OCI-LY1 (cell line): ENCODE data around the gene HPX.

Source experiments
- H2AFZ ChIP-seq: fragments of 200-600 bp; sonication (generic), shearing (Covaris generic); 2 replicates; pipeline ENCODE4 v1.6.0; 2014; ENCODE audit warnings: antibody characterized with exemption, mild to moderate bottlenecking, low read length
- H3F3A ChIP-seq: fragments of 200-600 bp; sonication (generic), shearing (Covaris generic); 2 replicates; pipeline ENCODE4 v1.6.0; 2014; ENCODE audit warnings: mild to moderate bottlenecking, antibody characterized with exemption, low read length, moderate library complexity; ENCODE audit not compliant: insufficient read depth
- H3K27ac ChIP-seq: fragments of 200-600 bp; sonication (generic); 2 replicates; pipeline ENCODE4 v1.5.1; 2014; ENCODE audit warnings: low read length, mixed run types, mild to moderate bottlenecking, low read depth; ENCODE audit not compliant: poor library complexity, severe bottlenecking
- H3K27me3 ChIP-seq: fragments of 200-600 bp; sonication (generic); 2 replicates; pipeline ENCODE4 v1.6.0; 2014; ENCODE audit warnings: antibody characterized with exemption, mild to moderate bottlenecking, low read length, moderate library complexity; ENCODE audit not compliant: insufficient read depth
- H3K36me3 ChIP-seq: fragments of 200-600 bp; sonication (generic); 2 replicates; pipeline ENCODE4 v1.6.1; 2014; ENCODE audit warnings: mild to moderate bottlenecking, antibody characterized with exemption, low read length, moderate library complexity, mixed read lengths; ENCODE audit not compliant: insufficient read depth
- H3K4me1 ChIP-seq: fragments of 200-600 bp; sonication (generic); 2 replicates; pipeline ENCODE4 v1.5.1; 2014; ENCODE audit warnings: mild to moderate bottlenecking, low read length, moderate library complexity; ENCODE audit not compliant: insufficient read depth, severe bottlenecking
- H3K4me2 ChIP-seq: fragments of 200-600 bp; sonication (generic), shearing (Covaris generic); 2 replicates; pipeline ENCODE4 v1.6.1; 2014; ENCODE audit warnings: low read length
- H3K4me3 ChIP-seq: fragments of 200-600 bp; sonication (generic); 2 replicates; pipeline ENCODE4 v1.5.1; 2014; ENCODE audit warnings: low read length, low read depth, mild to moderate bottlenecking, mixed read lengths; ENCODE audit not compliant: poor library complexity, severe bottlenecking
- H3K79me2 ChIP-seq: fragments of 200-600 bp; shearing (Covaris generic); 2 replicates; pipeline ENCODE4 v1.6.1; 2016; ENCODE audit warnings: mixed run types, low read length, mixed read lengths; ENCODE audit not compliant: insufficient read depth
- H3K9ac ChIP-seq: fragments of 200-600 bp; sonication (generic), shearing (Covaris generic); 2 replicates; pipeline ENCODE4 v1.6.1; 2014; ENCODE audit warnings: mild to moderate bottlenecking, low read length, mixed read lengths
- H3K9me2 ChIP-seq: fragments of 200-600 bp; sonication (generic), shearing (Covaris generic); 2 replicates; pipeline ENCODE4 v1.6.1; 2014; ENCODE audit warnings: low read depth, mild to moderate bottlenecking, low read length, mixed read lengths
- H3K9me3 ChIP-seq: fragments of 200-600 bp; shearing (Covaris generic); 2 replicates; pipeline ENCODE4 v1.6.1; 2014; ENCODE audit warnings: low read length, mixed read lengths
- H4K20me1 ChIP-seq: fragments of 200-600 bp; sonication (generic), shearing (Covaris generic); 2 replicates; pipeline ENCODE4 v1.6.0; 2016; ENCODE audit warnings: mild to moderate bottlenecking, low read length; ENCODE audit not compliant: insufficient read depth
- CTCF ChIP-seq: fragments of 200-600 bp; sonication (generic), shearing (Covaris generic); IDR thresholded peaks from 2 replicates; pipeline ENCODE4 v1.5.1; 2017; ENCODE audit warnings: mild to moderate bottlenecking, antibody characterized with exemption, low read length, moderate library complexity, mixed read lengths
- EZH2 ChIP-seq: fragments of 200-600 bp; sonication (generic), shearing (Covaris generic); IDR thresholded peaks from 2 replicates; pipeline ENCODE4 v1.8.0; 2017; ENCODE audit warnings: borderline replicate concordance, mixed run types, mild to moderate bottlenecking, antibody characterized with exemption, low read length, moderate library complexity, mixed read lengths

Gene HPX

DNA sequence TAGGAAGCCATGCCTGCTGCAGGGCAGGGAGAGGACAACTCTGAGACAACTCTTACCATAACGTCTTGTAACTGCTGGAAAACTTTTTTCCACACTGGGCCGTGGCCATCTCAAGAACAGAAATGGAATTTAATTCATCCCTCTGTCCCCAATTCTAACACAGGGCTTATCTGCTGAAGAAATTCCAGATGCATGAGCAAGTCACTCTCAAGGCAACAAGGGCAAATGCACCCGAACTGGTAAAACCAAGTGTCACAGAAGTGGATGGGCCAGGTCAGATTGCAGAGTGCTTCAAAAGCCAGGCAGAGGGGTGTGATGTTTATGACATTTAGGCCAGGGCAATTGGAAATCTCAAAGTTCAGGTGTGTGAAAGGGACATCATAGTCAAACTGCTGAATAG lies 43.2 kb downstream of the HPX start:
- Histone ChIP-seq H3K4me3 (no peak overlapping the region), H3F3A (no peaks in the 10 kb centered on the region), H3K79me2 (no peaks in the 10 kb centered on the region), H3K27ac (no peak overlapping the region), H3K9me3 (no peaks in the 10 kb centered on the region), H3K9ac (no peak overlapping the region), H3K9me2 (no peaks in the 10 kb centered on the region), H3K36me3 (no peaks in the 10 kb centered on the region), H3K27me3 (no peaks in the 10 kb centered on the region), H2AFZ (no peak overlapping the region), H3K4me1 (peaks cover 9% of the 10 kb centered on the region), H4K20me1 (no peaks in the 10 kb centered on the region), H3K4me2 (no peak overlapping the region)
- TF ChIP-seq CTCF (no peak), EZH2 (no peak)

DNA sequence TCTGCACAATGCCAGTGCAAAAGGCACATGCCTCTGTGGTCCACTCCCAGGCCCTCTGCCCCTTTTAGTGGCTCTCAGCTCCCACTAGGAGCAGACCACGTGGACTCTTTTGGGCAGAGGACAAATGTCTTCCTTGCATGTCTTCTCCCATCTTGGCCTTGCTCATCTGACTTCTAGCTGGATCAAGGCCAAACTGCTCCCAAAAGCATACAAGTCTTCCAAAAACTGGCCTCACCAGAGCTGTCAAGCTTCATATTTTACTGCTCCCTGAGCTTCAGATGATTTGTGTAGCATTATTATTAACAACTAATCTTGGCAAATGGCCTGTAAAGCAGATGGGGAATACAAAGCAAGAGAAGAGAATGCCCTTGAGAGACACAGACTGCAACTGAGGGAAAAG lies 43.6 kb downstream of the HPX start:
- H3K4me2 ChIP-seq = no peak overlapping the region
- H3K4me1 ChIP-seq = peaks cover 4% of the 10 kb centered on the region
- no peak overlapping the region for H2AFZ ChIP-seq
- no peaks in the 10 kb centered on the region for H3K36me3 ChIP-seq
- no peaks in the 10 kb centered on the region for H4K20me1 ChIP-seq
- H3K79me2 ChIP-seq = no peaks in the 10 kb centered on the region
- H3K27me3 ChIP-seq = no peaks in the 10 kb centered on the region
- no peaks in the 10 kb centered on the region for H3K9me3 ChIP-seq
- H3K27ac ChIP-seq = no peak overlapping the region
- no peak overlapping the region for H3K4me3 ChIP-seq
- H3K9ac ChIP-seq = no peak overlapping the region
- no peaks in the 10 kb centered on the region for H3K9me2 ChIP-seq
- TF ChIP-seq CTCF = no peak
- no peak for TF ChIP-seq EZH2
- H3F3A ChIP-seq = no peaks in the 10 kb centered on the region

- Histone ChIP-seq H3F3A (no peaks in the 10 kb centered on the region), H3K4me1 (peaks cover 7% of the 10 kb centered on the region), H3K9me3 (no peaks in the 10 kb centered on the region), H3K27me3 (no peaks in the 10 kb centered on the region), H3K9me2 (no peaks in the 10 kb centered on the region), H3K4me3 (no peak overlapping the region), H3K79me2 (no peaks in the 10 kb centered on the region), H3K4me2 (no peak overlapping the region), H3K9ac (no peak overlapping the region), H2AFZ (no peak overlapping the region), H4K20me1 (no peaks in the 10 kb centered on the region), H3K27ac (no peak overlapping the region), H3K36me3 (no peaks in the 10 kb centered on the region)
- no peak for TF ChIP-seq EZH2
- no peak for TF ChIP-seq CTCF
Measured at GRCh38 chr11:6395470-6396060, 45.2 kb downstream of the HPX start.
